ENCODE measurements around the gene ALG14. TPM values are rescaled to one million over a fixed set of nuclear protein-coding genes. Genes with fewer than 3 reads are reported as not detected.

ALG14 gene
- total and polyA plus RNA-seq, 2 of the 4 experiments (the other 2 are of a cell fraction), result 1.7 to 2.0 TPM

DNA sequence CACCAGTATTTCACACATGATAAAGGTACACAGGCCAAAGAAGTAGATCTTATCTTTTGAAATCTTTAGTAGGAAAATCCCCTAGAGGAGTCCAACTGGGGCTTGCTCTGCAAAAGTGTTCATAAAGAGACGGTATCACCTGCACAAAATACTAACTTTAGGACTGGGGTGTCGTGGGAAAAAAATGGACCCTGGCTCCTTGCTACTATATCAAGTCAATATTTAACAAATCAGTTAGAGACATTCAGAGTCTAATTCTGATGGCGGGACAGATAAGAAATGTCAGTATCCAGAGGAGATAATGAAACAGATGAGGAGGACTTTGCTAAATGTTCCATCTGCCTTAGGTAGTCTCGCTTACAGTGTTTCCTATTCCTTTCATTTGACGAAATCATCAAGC, 120.2 kb downstream of the ALG14 start:
- in situ Hi-C loops (cut with MboI; ENCODE audit: low sequenced_read_pairs), result no loop called here
- DNase-seq (no peak), ATAC-seq (ENCODE audit: low read depth) (no peak)
- Histone ChIP-seq H4K8ac (ENCODE audit: low read depth in 2 of 2, low read length in 2 of 2) (no peak overlapping the region), H4K5ac (ENCODE audit: low read depth, low read length) (no peak overlapping the region), H2AK9ac (replicated peaks; ENCODE audit: low read depth, low read length, poor library complexity) (no peak overlapping the region), H2BK120ac (ENCODE audit: low read depth, low read length) (no peak overlapping the region), H3K23ac (ENCODE audit: low read depth, low read length) (no peak overlapping the region), H3K36me3 (ENCODE audit: control insufficient read depth, insufficient read depth, low read length) (no peaks in the 10 kb centered on the region), H2BK15ac (ENCODE audit: low read depth, low read length) (no peak overlapping the region), H3K27me3 (ENCODE audit: control insufficient read depth, insufficient read depth, low read length) (no peaks in the 10 kb centered on the region), H3K14ac (replicated peaks; ENCODE audit: low read depth, low read length) (no peak overlapping the region), H4K91ac (ENCODE audit: insufficient read depth, low read depth, low read length) (no peak overlapping the region), H3K56ac (ENCODE audit: extremely low read depth, insufficient read depth, low read length) (no peak overlapping the region), H3K4me1 (ENCODE audit: control insufficient read depth, insufficient read depth, low read length) (peaks cover 14% of the 10 kb centered on the region), H2BK20ac (ENCODE audit: low read depth, low read length) (no peak overlapping the region), H3K27ac (ENCODE audit: insufficient read depth, low read length) (no peak overlapping the region), H3K9ac (ENCODE audit: low read depth, low read length) (no peak overlapping the region), H4K20me1 (ENCODE audit: insufficient read depth, low read length) (no peaks in the 10 kb centered on the region), H2AFZ (replicated peaks; ENCODE audit: low read length, poor library complexity) (no peak overlapping the region), H2BK5ac (ENCODE audit: low read depth, low read length, poor library complexity, severe bottlenecking) (no peak overlapping the region), H3K9me3 (ENCODE audit: control insufficient read depth, insufficient read depth, low read length) (no peaks in the 10 kb centered on the region), H3K4me3 (ENCODE audit: insufficient read depth, low read depth, low read length) (no peak overlapping the region), H3K18ac (ENCODE audit: low read depth, low read length) (no peak overlapping the region), H3K79me1 (ENCODE audit: low read depth in 1 of 2, low read length in 2 of 2) (no peaks in the 10 kb centered on the region), H3K4ac (ENCODE audit: low read depth, low read length) (no peak overlapping the region), H3K4me2 (ENCODE audit: low read depth, low read length) (no peak overlapping the region), H2AK5ac (ENCODE audit: low read depth, low read length) (no peak overlapping the region), H3K9me1 (ENCODE audit: insufficient read depth, low read length) (no peaks in the 10 kb centered on the region)
- CTCF ChIA-PET, result no interaction called here
- dilution Hi-C loops (cut with HindIII; ENCODE audit: low sequenced_read_pairs, unreplicated experiment), result no loop called here
- no TSS peak for BruUV-seq (replicated peaks)
- TF ChIP-seq CEBPB (IDR thresholded peaks at IDR 0.05; ENCODE audit: low read depth, low read length) (no peak), RCOR1 (IDR thresholded peaks at IDR 0.05; ENCODE audit: insufficient replicate concordance, low read length) (no peak), BHLHE40 (IDR thresholded peaks at IDR 0.05; ENCODE audit: low read depth, low read length) (no peak), RFX5 (IDR thresholded peaks at IDR 0.05; ENCODE audit: low read depth, low read length) (no peak), SMC3 (IDR thresholded peaks at IDR 0.05; ENCODE audit: low read depth, low read length) (no peak), MXI1 (IDR thresholded peaks at IDR 0.05; ENCODE audit: borderline replicate concordance, low read depth, low read length) (no peak), FOS (IDR thresholded peaks at IDR 0.05; ENCODE audit: low read depth, low read length) (no peak), POLR2A (IDR thresholded peaks at IDR 0.05; ENCODE audit: low read depth, low read length) (no peak), RAD21 (IDR thresholded peaks at IDR 0.05; ENCODE audit: low read length) (no peak), MAZ (IDR thresholded peaks at IDR 0.05; ENCODE audit: borderline replicate concordance, low read depth, low read length) (no peak), CTCF (conservative IDR thresholded peaks at IDR 0.05; ENCODE audit: low read depth, low read length) (no peak), CHD1 (IDR thresholded peaks at IDR 0.05; ENCODE audit: low read depth, low read length) (no peak), NFE2L2 (IDR thresholded peaks at IDR 0.05; ENCODE audit: low read depth, low read length) (no peak), ELK1 (IDR thresholded peaks at IDR 0.05; ENCODE audit: borderline replicate concordance, low read depth, low read length) (no peak), MAFK (IDR thresholded peaks at IDR 0.05; ENCODE audit: low read depth, low read length) (no peak)
- TF ChIP-seq, protein P1, sequence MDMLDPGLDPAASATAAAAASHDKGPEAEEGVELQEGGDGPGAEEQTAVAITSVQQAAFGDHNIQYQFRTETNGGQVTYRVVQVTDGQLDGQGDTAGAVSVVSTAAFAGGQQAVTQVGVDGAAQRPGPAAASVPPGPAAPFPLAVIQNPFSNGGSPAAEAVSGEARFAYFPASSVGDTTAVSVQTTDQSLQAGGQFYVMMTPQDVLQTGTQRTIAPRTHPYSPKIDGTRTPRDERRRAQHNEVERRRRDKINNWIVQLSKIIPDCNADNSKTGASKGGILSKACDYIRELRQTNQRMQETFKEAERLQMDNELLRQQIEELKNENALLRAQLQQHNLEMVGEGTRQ (IDR thresholded peaks at IDR 0.05; ENCODE audit: low read depth, low read length), result no peak
- intact Hi-C loops (cut with micrococcal nuclease), result no loop called here
- 80% methylated on average over 2 of the region's 5 CpGs; no CpG with 5 or more reads in 1 of the 2 experiments for WGBS, 2 experiments (ENCODE audit: extremely low coverage in 2 of 2, insufficient read length in 1 of 2)
- POLR2A ChIA-PET (ENCODE audit: unreplicated experiment), result no interaction called here
